Fibroblast of mammary gland (primary cell): Measurements from ENCODE around the gene CISH.

Experiments used
- DNase-seq: peaks from one replicate; pipeline ENCODE4 v3.0.0-alpha.2; 2010; ENCODE audit warnings: low read depth
- H3K4me3 ChIP-seq: 2 replicates; pipeline ENCODE4 v1.5.1; 2011; ENCODE audit warnings: low read depth, mild to moderate bottlenecking, low read length, moderate library complexity; ENCODE audit not compliant: control insufficient read depth
- CTCF ChIP-seq: conservative IDR thresholded peaks from 2 replicates; pipeline ENCODE4 v1.5.1; 2011; ENCODE audit warnings: low read depth, low read length, inconsistent platforms; ENCODE audit not compliant: control insufficient read depth, insufficient read depth

Gene CISH

DNA sequence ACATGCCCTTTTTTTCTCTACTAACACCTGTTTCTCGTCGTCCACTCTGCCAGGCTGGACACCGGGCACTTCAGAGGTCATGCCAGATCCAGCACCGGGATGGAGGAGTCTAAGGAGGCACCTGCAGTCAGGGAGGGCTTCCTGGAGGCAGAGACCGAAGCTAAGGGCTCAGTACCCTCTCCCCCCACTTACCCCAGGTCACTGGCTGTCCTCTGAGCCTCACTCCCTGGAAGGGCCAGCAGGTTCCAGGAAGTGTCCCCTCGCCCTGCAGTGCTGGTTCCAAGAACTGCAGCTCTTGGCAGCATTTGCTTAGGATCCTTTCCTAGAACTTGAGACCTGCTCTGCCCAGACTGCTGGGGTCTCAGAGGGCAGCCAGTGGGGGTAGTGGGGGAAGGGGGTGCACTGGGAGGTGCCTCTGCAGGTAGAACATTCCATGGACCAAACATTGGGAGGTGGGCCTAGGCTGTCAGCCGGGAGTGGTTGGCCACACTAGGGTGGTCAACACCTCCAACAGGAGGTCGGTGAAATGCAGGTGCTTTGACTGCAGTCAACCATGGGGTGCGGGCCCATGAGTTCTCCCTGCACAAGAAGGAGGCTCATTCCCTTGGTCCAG lies 11.3 kb downstream of the CISH start:
- no peak for TF ChIP-seq CTCF
- no peak overlapping the region for H3K4me3 ChIP-seq
- DNase-seq = no peak

GRCh38 chr3:50599716-50600118 lies 11.9 kb downstream of the CISH start:
- no peak for TF ChIP-seq CTCF
- no peak overlapping the region for H3K4me3 ChIP-seq
- DNase-seq = no peak

DNA sequence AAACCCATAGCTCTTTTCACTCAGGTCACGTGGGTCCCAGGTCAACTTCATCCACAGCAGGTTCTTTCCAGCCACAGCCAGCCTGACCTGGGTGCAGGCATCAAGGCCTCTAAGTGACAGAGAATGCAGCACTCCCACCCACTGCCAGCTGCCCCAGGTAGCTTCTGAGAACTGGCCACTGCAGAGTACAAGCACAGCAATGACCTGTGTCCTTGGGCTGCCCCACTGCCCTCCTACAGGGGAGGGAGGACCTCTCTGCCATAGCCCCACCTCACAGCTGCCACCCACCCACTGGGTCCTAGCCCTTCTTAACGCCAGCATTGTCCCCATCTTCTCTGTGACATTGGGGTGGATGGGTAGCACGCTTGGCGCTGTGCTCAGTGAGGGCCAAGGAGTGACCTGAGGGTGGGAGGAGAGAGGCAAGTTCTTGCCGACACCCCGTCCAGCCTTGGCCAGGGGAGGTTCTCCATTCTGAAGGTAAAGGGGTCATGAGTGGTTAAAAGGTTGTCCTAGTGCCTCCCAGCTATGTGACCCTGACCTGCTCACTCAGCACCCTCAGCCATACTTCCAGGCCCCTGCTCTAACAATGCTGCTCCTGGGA lies 12.4 kb downstream of the CISH start:
- H3K4me3 ChIP-seq = no peak overlapping the region
- no peak for TF ChIP-seq CTCF
- no peak for DNase-seq

DNA sequence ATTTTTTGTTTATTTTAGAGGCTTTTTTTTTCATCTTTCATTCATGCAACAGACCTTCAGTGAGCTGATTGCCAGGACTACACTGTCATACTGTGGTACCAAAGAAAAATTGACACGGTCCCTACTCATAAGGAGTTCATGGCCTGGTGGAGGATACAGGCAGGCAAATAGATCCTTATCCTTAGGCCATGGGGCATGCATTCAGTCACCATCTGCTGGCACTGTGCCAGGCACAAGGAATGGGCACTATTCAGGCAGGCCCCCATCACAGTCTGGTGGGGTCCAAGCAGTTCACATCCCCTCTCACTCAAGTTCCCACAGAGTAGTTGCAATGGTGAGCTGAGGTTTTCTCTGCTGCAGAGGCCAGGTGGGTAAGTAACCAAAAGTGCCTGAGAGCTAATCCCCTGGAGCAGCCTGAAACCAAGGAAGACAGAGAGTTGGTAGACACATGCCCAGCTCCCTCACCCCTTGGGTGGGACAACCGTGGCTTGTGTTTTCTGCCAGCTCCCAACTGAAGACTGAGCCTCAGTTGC lies 17.3 kb downstream of the CISH start:
- no peak for DNase-seq
- H3K4me3 ChIP-seq = no peak overlapping the region
- TF ChIP-seq CTCF = no peak

DNA sequence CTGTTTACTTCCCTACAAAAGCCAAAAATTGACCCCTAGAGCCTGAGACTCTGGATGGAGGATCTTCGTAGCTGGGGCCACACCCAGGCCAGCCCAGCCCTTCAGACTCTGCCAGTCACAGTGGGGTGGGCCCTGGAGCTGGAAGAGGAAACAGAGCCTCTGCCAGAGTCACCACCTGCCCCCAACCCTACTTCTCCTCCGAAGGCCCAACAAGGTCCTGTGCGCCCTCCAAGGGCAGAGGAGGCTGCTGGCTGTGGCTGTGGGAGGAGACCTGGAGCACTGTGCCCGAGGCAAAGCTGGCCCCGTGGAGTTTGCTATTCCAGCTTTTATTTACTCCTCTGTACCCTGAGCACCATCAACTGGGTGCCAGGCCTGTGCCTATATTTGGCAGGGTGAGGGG lies 19.0 kb downstream of the CISH start:
- no peak overlapping the region for H3K4me3 ChIP-seq
- no peak for TF ChIP-seq CTCF
- no peak for DNase-seq

- no peak for DNase-seq
These were observed 20.3 kb downstream of the CISH start for GRCh38 chr3:50591196-50591741.

More at GRCh38 chr3:50591196-50591741, 20.3 kb downstream of the CISH start:
- no peak for TF ChIP-seq CTCF
- H3K4me3 ChIP-seq = no peak overlapping the region
